GM19452 (cell line): Measurements from ENCODE around the gene UBP1.
"Not testable (repeated sequence)": the region's sequence is repeated elsewhere in the genome, so short reads cannot be mapped to it uniquely, and the experiment has no call there.

Experiments
- ATAC-seq: cut with Tn5 transposase; IDR thresholded peaks from one replicate; pipeline ENCODE4 v1.9.1; 2021; ENCODE audit not compliant: unreplicated experiment

The UBP1 gene

DNA sequence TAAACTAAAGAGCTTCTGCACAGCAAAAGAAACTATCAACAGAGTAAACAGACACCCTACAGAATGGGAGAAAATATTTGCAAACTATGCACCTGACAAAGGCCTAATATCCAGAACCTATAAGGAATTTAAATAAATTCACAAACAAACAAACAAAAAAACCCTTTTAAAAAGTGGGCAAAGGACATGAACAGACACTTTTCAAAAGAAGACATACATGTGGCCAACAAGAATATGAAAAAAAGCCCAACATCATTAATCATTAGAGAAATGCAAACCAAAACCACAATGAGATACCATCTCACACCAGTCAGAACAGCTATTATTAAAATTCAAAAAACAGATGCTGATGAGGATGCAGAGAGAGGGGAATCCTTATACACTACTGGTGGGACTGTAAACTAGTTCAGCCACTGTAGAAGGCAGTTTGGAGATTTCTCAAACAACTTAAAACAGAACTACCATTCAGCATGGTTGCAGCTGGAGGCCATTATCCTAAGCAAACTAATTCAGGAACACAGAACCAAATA lies 101.2 kb downstream of the UBP1 start:
- not testable (repeated sequence) for ATAC-seq
